GM18907 (cell line): Measurements from ENCODE around the gene MATN1.

Experiments used
- ATAC-seq: cut with Tn5 transposase; IDR thresholded peaks from one replicate; pipeline ENCODE4 v1.9.1; 2021; ENCODE audit warnings: mild to moderate bottlenecking, moderate library complexity; ENCODE audit not compliant: unreplicated experiment

The MATN1 gene

GRCh38 chr1:30745834-30746208, 22.4 kb upstream of the MATN1 start:
- no peak for ATAC-seq

GRCh38 chr1:30745156-30745833, 21.9 kb upstream of the MATN1 start:
- no peak for ATAC-seq

DNA sequence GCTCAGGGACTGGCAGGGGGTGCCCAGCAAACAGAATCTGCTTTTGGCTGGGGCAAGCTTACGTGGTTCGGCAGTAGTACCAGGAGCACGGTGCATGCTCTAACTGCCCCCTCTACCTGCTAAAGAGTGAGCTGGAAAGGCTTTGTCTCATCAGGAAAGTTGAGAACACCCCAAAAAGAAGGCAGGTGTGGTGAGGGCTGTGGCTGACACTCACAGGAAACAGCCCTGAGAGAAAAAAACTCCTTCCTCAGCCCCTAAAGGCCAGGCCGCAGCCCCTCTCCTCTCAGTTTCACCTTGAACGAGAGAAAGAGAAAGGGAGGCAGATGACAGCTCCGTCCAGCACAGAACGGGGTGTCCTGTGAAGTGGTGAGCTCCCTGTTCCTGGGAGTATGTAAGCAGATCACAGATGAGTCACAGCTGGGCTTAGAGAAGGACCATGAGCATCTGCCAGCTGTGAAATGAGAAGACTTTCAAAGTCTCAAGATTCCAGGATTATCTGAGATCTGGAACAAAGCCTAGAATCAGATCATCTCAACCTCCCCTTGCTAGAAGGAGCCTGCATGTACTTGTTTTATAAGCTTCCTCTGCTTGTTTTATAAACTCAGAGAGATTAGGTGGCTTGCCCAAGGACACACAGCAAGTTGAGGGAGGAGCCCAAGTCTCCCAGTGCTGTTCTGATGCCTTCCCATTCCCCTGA, 20.8 kb upstream of the MATN1 start:
- ATAC-seq = peak; percentile 25

GRCh38 chr1:30743584-30744059, 20.2 kb upstream of the MATN1 start:
- peak; percentile 38 for ATAC-seq

GRCh38 chr1:30742963-30743559, 19.7 kb upstream of the MATN1 start:
- no peak for ATAC-seq

- ATAC-seq = no peak
These were observed 19.0 kb upstream of the MATN1 start for GRCh38 chr1:30742300-30742962.

- no peak for ATAC-seq
These were observed 18.0 kb upstream of the MATN1 start for GRCh38 chr1:30741239-30741894.

DNA sequence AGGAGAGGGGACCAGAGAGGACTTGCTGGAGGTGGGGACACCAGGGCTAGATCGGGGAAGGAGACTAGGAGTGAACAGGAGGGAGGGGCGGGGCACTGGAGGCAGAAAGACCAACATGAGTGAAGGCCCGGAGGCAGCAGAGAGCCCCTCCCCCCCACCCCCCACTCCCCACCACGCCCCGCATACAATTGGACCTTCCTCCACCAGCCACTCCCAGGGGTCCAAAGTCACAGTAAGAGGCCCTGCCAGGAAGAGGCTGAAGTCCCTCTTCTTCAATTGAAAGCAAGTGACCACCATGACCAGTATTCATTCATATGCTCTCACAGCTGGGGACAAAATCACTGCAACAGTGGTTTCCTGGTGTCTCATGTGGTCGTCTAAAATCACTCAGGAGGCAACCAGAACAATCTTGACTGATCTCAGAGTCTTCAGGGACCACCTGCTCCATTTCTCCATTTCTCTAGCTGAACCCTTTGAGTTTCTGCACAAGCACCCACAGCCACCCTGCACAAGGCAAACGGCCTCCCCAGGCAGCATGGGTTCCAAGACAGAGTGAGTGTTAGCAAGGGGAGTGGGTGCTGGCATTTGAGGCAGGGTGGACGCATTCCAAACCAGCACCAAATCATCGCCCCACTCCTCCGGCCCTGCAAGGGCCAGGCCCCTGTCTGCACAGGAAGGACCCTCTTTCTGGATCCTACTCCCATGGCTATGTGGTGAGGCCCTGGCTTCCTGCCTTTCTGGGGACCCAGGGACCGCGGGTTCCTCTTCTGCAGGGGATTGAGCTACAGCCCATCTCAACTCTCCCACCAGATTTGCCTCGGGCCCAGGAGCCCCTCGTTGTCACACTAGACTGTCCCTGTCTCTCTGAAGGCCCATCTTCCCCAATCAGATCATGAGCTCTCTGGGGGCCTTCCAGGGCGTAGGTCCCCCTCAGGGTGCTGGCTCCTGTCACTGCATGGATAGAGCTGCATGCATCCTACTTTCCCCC, 17.2 kb upstream of the MATN1 start:
- ATAC-seq = no peak

- no peak for ATAC-seq
These were observed 16.2 kb upstream of the MATN1 start for GRCh38 chr1:30739601-30740000.

DNA sequence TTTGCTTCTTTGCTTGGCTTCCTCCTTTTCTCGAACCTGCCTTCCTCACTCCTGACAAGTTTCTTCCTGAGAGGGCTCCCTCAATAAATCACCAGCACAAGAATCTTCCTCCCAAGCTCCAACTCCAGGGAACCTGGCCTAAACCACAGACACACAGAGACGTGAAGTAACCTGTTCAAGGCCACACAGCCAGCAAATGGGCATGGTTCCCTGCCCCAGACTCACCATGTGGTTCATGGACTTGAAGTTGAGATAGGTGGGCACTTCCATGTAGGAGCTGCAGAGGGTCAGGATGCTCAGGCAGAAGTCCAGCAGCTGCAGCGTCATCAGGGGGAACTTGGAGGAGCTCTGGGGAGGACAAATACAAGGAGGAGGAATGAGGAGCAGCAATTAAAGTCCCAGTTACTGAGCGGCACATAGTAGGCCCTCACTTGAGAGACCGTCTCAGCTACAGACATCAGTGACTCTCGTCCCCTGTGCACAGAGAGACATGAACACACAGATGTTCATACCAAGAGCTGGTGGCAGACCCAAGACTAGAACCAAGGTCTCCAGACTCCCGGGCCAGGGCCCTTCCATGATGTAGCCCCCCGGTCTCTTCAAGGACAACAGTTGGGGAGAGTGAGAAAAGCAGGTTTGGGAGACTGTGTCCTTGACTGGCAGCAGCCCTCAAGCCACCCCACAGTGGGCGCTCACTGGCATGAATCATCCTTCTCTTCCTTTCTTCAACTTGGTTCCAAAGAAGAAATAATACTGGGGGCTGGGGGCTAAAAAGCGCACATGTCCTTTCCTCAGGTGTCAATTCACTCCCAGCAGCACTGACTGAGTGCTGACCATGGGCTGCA, 15.6 kb upstream of the MATN1 start:
- no peak for ATAC-seq

DNA sequence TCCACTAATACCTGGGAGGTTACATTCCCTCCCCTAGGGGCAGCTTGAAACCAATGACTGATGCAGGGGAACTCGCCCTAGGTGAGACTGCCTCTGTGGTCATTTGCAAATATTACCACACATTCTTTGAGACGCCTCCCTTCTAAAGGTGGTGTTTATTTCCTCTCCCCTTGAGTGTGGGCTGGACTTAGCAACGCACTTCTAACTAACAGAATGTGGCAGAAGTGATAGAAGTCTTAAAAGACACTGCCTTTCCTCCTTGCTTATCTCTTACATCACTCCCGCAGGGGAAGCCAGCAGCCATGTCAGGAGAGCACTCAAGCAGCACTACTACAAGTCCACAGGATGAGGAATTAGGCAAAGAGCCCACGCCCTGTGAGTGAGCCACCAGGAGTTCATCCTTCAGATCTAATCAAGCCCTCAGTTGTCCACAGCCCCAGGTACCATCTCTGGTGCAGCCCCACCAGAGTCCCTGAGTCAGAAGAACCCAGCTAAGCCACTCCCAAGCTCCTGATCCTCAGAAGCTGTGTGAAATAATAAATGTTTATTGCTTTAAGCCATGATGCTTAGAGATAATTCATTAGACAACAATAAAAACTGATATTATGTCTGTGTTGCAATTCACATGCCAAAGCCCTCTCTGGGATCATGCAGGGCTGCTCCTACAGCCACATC, 14.8 kb upstream of the MATN1 start:
- no peak for ATAC-seq

- ATAC-seq = no peak
These were observed 14.1 kb upstream of the MATN1 start for GRCh38 chr1:30737357-30738039.

GRCh38 chr1:30735668-30736498, 12.5 kb upstream of the MATN1 start:
- no peak for ATAC-seq

- ATAC-seq = no peak
These were observed 11.7 kb upstream of the MATN1 start for GRCh38 chr1:30735124-30735523.

- ATAC-seq = no peak
These were observed 11.2 kb upstream of the MATN1 start for GRCh38 chr1:30734580-30734979.

GRCh38 chr1:30734106-30734505, 10.7 kb upstream of the MATN1 start:
- no peak for ATAC-seq

GRCh38 chr1:30733493-30733892, 10.1 kb upstream of the MATN1 start:
- ATAC-seq = no peak
